ENCODE results near the gene PAX1.

Gene PAX1

GRCh38 chr20:21703717-21704407 lies 1.6 kb upstream of the PAX1 start:
- Histone ChIP-seq H3K18ac (ENCODE audit: low read length) (no peak overlapping the region), H2BK12ac (ENCODE audit: low read length) (no peak overlapping the region), H3K23ac (ENCODE audit: low read depth, low read length, poor library complexity) (peak overlapping the region; percentile 18), H3K9me3 (replicated peaks in 1 of 2; ENCODE audit: control insufficient read depth in 2 of 2, insufficient read depth in 1 of 2, low read depth in 1 of 2, low read length in 2 of 2) (peaks cover 0 to 5% of the 10 kb centered on the region in 2 donors), H2AFZ (ENCODE audit: low read length) (no peak overlapping the region), H4K91ac (ENCODE audit: low read depth, low read length, poor library complexity) (no peak overlapping the region), H2BK120ac (ENCODE audit: low read depth, low read length) (no peak overlapping the region), H3K4me3 (ENCODE audit: low read length in 2 of 2) (no peak overlapping the region), H3K27me3 (ENCODE audit: control insufficient read depth in 3 of 3, insufficient read depth in 3 of 3, low read depth in 1 of 3, low read length in 3 of 3) (peaks cover 67 to 99% (median 97%) of the 10 kb centered on the region in 3 experiments), H3K9ac (ENCODE audit: low read depth, low read length, poor library complexity) (no peak overlapping the region), H2AK5ac (ENCODE audit: low read depth, low read length) (no peak overlapping the region), H3K4me1 (ENCODE audit: control insufficient read depth in 2 of 2, insufficient read depth in 1 of 2, low read depth in 1 of 2, low read length in 2 of 2) (peaks cover 0 to 8% of the 10 kb centered on the region in 2 donors), H3K36me3 (replicated peaks in 1 of 2; ENCODE audit: control insufficient read depth in 2 of 2, insufficient read depth in 2 of 2, low read length in 2 of 2) (no peaks in the 10 kb centered on the region), H3K79me1 (ENCODE audit: low read depth, low read length) (no peaks in the 10 kb centered on the region), H3K27ac (replicated peaks; ENCODE audit: low read length) (no peak overlapping the region), H3K4ac (ENCODE audit: low read length) (no peak overlapping the region), H4K8ac (ENCODE audit: low read depth, low read length) (no peak overlapping the region), H3K14ac (ENCODE audit: low read length) (no peak overlapping the region), H3K4me2 (ENCODE audit: insufficient read depth, low read length, poor library complexity, severe bottlenecking) (no peak overlapping the region), H2BK15ac (ENCODE audit: low read length) (no peak overlapping the region), H2BK5ac (ENCODE audit: low read length) (no peak overlapping the region)
- WGBS, 2 donors (ENCODE audit: extremely low coverage in 2 of 2, insufficient read length in 2 of 2, insufficient replicate concordance in 1 of 2), result no CpG with 5 or more reads among the region's 22 CpGs
- no peak for DNase-seq (ENCODE audit: low spot score)

- no peak for DNase-seq (ENCODE audit: low spot score)
- WGBS, 2 donors (ENCODE audit: extremely low coverage in 2 of 2, insufficient read length in 2 of 2, insufficient replicate concordance in 1 of 2), result no CpG with 5 or more reads among the region's 31 CpGs
Observed at GRCh38 chr20:21704408-21705385, 767 bp upstream of the PAX1 start.

GRCh38 chr20:21706261-21707195 lies 1.1 kb downstream of the PAX1 start:
- no peak overlapping the region for H2BK15ac ChIP-seq (ENCODE audit: low read length)
- no peak for DNase-seq (ENCODE audit: low spot score)
- no peak overlapping the region for H2BK12ac ChIP-seq (ENCODE audit: low read length)
- peaks cover 74 to 98% (median 94%) of the 10 kb centered on the region in 3 experiments for H3K27me3 ChIP-seq (ENCODE audit: control insufficient read depth in 3 of 3, insufficient read depth in 3 of 3, low read depth in 1 of 3, low read length in 3 of 3)
- H4K8ac ChIP-seq (ENCODE audit: low read depth, low read length), result no peak overlapping the region
- no peak overlapping the region for H3K4me2 ChIP-seq (ENCODE audit: insufficient read depth, low read length, poor library complexity, severe bottlenecking)
- no peak overlapping the region for H3K9ac ChIP-seq (ENCODE audit: low read depth, low read length, poor library complexity)
- no peaks in the 10 kb centered on the region for H3K79me1 ChIP-seq (ENCODE audit: low read depth, low read length)
- no peak overlapping the region for H4K91ac ChIP-seq (ENCODE audit: low read depth, low read length, poor library complexity)
- no peak overlapping the region for H3K14ac ChIP-seq (ENCODE audit: low read length)
- no peak overlapping the region for H2BK5ac ChIP-seq (ENCODE audit: low read length)
- no peak overlapping the region for H2AFZ ChIP-seq (ENCODE audit: low read length)
- H2BK120ac ChIP-seq (ENCODE audit: low read depth, low read length), result no peak overlapping the region
- peak overlapping the region; percentile 67 for H3K18ac ChIP-seq (ENCODE audit: low read length)
- peaks cover 0 to 8% of the 10 kb centered on the region in 2 donors for H3K4me1 ChIP-seq (ENCODE audit: control insufficient read depth in 2 of 2, insufficient read depth in 1 of 2, low read depth in 1 of 2, low read length in 2 of 2)
- WGBS, 2 donors (ENCODE audit: extremely low coverage in 2 of 2, insufficient read length in 2 of 2, insufficient replicate concordance in 1 of 2), result no CpG with 5 or more reads among the region's 76 CpGs
- peak overlapping the region; percentile 90 for H3K23ac ChIP-seq (ENCODE audit: low read depth, low read length, poor library complexity)
- no peak overlapping the region for H3K4ac ChIP-seq (ENCODE audit: low read length)
- peaks cover 0 to 4% of the 10 kb centered on the region in 2 donors for H3K9me3 ChIP-seq (replicated peaks in 1 of 2; ENCODE audit: control insufficient read depth in 2 of 2, insufficient read depth in 1 of 2, low read depth in 1 of 2, low read length in 2 of 2)
- H3K27ac ChIP-seq (replicated peaks; ENCODE audit: low read length), result no peak overlapping the region
- no peaks in the 10 kb centered on the region for H3K36me3 ChIP-seq (replicated peaks in 1 of 2; ENCODE audit: control insufficient read depth in 2 of 2, insufficient read depth in 2 of 2, low read length in 2 of 2)
- H2AK5ac ChIP-seq (ENCODE audit: low read depth, low read length), result peak overlapping the region; percentile 48
- H3K4me3 ChIP-seq (ENCODE audit: low read length in 2 of 2), result no peak overlapping the region

More at GRCh38 chr20:21704408-21705385, 767 bp upstream of the PAX1 start:
- Histone ChIP-seq H2AFZ (ENCODE audit: low read length) (no peak overlapping the region), H2BK120ac (ENCODE audit: low read depth, low read length) (no peak overlapping the region), H2BK5ac (ENCODE audit: low read length) (no peak overlapping the region), H3K14ac (ENCODE audit: low read length) (no peak overlapping the region), H3K4me2 (ENCODE audit: insufficient read depth, low read length, poor library complexity, severe bottlenecking) (no peak overlapping the region), H3K18ac (ENCODE audit: low read length) (no peak overlapping the region), H3K79me1 (ENCODE audit: low read depth, low read length) (no peaks in the 10 kb centered on the region), H2BK15ac (ENCODE audit: low read length) (no peak overlapping the region), H3K4me3 (ENCODE audit: low read length in 2 of 2) (no peak overlapping the region), H3K36me3 (replicated peaks in 1 of 2; ENCODE audit: control insufficient read depth in 2 of 2, insufficient read depth in 2 of 2, low read length in 2 of 2) (no peaks in the 10 kb centered on the region), H4K91ac (ENCODE audit: low read depth, low read length, poor library complexity) (no peak overlapping the region), H3K4me1 (ENCODE audit: control insufficient read depth in 2 of 2, insufficient read depth in 1 of 2, low read depth in 1 of 2, low read length in 2 of 2) (peaks cover 0 to 8% of the 10 kb centered on the region in 2 donors), H3K27me3 (ENCODE audit: control insufficient read depth in 3 of 3, insufficient read depth in 3 of 3, low read depth in 1 of 3, low read length in 3 of 3) (peaks cover 75 to 100% (median 99%) of the 10 kb centered on the region in 3 experiments), H3K9ac (ENCODE audit: low read depth, low read length, poor library complexity) (no peak overlapping the region), H3K23ac (ENCODE audit: low read depth, low read length, poor library complexity) (peak overlapping the region; percentile 2), H4K8ac (ENCODE audit: low read depth, low read length) (no peak overlapping the region), H2BK12ac (ENCODE audit: low read length) (no peak overlapping the region), H2AK5ac (ENCODE audit: low read depth, low read length) (no peak overlapping the region), H3K27ac (replicated peaks; ENCODE audit: low read length) (no peak overlapping the region), H3K9me3 (replicated peaks in 1 of 2; ENCODE audit: control insufficient read depth in 2 of 2, insufficient read depth in 1 of 2, low read depth in 1 of 2, low read length in 2 of 2) (peaks cover 0 to 5% of the 10 kb centered on the region in 2 donors), H3K4ac (ENCODE audit: low read length) (no peak overlapping the region)
